ENCODE measurements around the gene SPACA7.

DNA sequence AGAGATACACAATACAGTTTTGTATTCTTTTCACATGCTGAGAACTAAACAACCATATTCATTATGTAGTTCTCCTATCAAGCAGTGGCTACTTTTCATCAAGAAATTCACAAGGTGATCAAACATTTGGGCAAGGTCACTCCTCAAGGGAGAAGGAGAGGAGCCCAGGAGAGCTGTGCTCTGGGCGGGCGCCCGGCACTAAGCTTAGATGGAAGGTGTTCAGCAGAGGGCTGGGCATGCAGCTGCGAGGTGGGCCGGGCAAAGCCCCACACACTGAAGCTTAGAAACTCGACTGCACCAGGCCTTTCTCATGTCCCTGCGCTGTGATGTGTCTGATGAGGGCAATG, 30.4 kb upstream of the SPACA7 start:
- TF ChIP-seq USF1 (IDR thresholded peaks at IDR 0.05), result no peak
- TF ChIP-seq CEBPB (IDR thresholded peaks at IDR 0.05), result no peak
- no peak for TF ChIP-seq REST (IDR thresholded peaks at IDR 0.05; ENCODE audit: low read depth)
- no peak for TF ChIP-seq EP300 (IDR thresholded peaks at IDR 0.05; ENCODE audit: borderline replicate concordance)
- TF ChIP-seq FOXM1 (IDR thresholded peaks at IDR 0.05; ENCODE audit: borderline replicate concordance, low read depth), result no peak
- no peak for TF ChIP-seq YY1 (IDR thresholded peaks at IDR 0.05; ENCODE audit: low read depth)
